Muscle layer of duodenum (tissue), 2 donors: Measurements from ENCODE around the gene TMEM163.
"Not testable (repeated sequence)": the region's sequence is repeated elsewhere in the genome, so short reads cannot be mapped to it uniquely, and the experiment has no call there.

ENCODE experiments used
- H3K27ac ChIP-seq: one replicate; pipeline ENCODE4 v1.7.0; 2013; ENCODE audit warnings: mild to moderate bottlenecking, low read length
- H3K27me3 ChIP-seq: one replicate; pipeline ENCODE4 v1.7.0; 2013; ENCODE audit warnings: low read depth, mild to moderate bottlenecking, control low read depth, low read length
- H3K36me3 ChIP-seq, 2 donors: one replicate each; pipeline ENCODE4 v1.7.0; 2013; ENCODE audit warnings: low read length in 2 of 2, control low read depth in 1 of 2, mild to moderate bottlenecking in 1 of 2; ENCODE audit not compliant: insufficient read depth in 2 of 2, control insufficient read depth in 1 of 2
- H3K4me1 ChIP-seq, 2 donors: one replicate each; pipeline ENCODE4 v1.7.0; 2013; ENCODE audit warnings: low read length in 2 of 2, mild to moderate bottlenecking in 2 of 2, control low read depth in 1 of 2, moderate library complexity in 1 of 2; ENCODE audit not compliant: insufficient read depth in 2 of 2, control insufficient read depth in 1 of 2
- H3K4me3 ChIP-seq, 2 donors: one replicate each; pipeline ENCODE4 v1.7.0; 2013; ENCODE audit warnings: low read length in 2 of 2, low read depth in 1 of 2, mild to moderate bottlenecking in 1 of 2
- H3K9me3 ChIP-seq, 2 donors: one replicate each; pipeline ENCODE4 v1.7.0; 2013; ENCODE audit warnings: low read length in 2 of 2, control low read depth in 1 of 2, mild to moderate bottlenecking in 1 of 2; ENCODE audit not compliant: control insufficient read depth in 1 of 2
- donor health status: healthy.

The TMEM163 gene

GRCh38 chr2:134573085-134573370 lies 145.8 kb downstream of the TMEM163 start:
- Histone ChIP-seq H3K9me3 (no peaks in the 10 kb centered on the region), H3K4me1 (no peaks in the 10 kb centered on the region), H3K36me3 (no peaks in the 10 kb centered on the region), H3K27me3 (no peaks in the 10 kb centered on the region), H3K4me3 (no peak overlapping the region), H3K27ac (no peak overlapping the region)

- no peak overlapping the region for H3K27ac ChIP-seq
- no peaks in the 10 kb centered on the region for H3K27me3 ChIP-seq
- no peaks in the 10 kb centered on the region for H3K9me3 ChIP-seq
- no peaks in the 10 kb centered on the region for H3K36me3 ChIP-seq
- no peaks in the 10 kb centered on the region for H3K4me1 ChIP-seq
- H3K4me3 ChIP-seq = no peak overlapping the region
Measured at GRCh38 chr2:134572314-134573084, 146.3 kb downstream of the TMEM163 start.

DNA sequence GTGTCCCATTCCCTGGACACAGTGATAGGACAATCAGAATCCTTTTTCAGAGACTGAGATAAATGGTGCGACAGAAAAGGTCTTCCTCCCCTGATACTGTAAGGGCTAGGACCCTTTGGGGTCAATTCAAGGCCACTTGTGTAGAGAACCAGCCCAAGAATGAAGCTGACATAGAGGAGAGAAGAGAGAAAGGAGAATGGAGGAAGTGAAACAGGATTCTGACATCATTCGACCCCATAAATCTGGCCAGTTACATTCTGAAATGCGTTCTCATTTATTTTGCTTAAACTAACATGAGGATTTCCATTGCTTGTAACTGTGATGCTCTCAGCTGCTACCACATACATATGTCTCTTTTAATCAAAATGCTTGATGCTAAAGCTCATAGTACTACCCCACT lies 148.1 kb downstream of the TMEM163 start:
- Histone ChIP-seq H3K27me3 (no peaks in the 10 kb centered on the region), H3K4me1 (no peaks in the 10 kb centered on the region), H3K27ac (no peak overlapping the region), H3K4me3 (no peak overlapping the region), H3K9me3 (no peaks in the 10 kb centered on the region), H3K36me3 (no peaks in the 10 kb centered on the region)

- H3K9me3 ChIP-seq = no peaks in the 10 kb centered on the region
- no peak overlapping the region for H3K4me3 ChIP-seq
- H3K27me3 ChIP-seq = no peaks in the 10 kb centered on the region
- no peaks in the 10 kb centered on the region for H3K36me3 ChIP-seq
- H3K27ac ChIP-seq = no peak overlapping the region
- H3K4me1 ChIP-seq = no peaks in the 10 kb centered on the region
Measured at GRCh38 chr2:134568413-134568812, 150.4 kb downstream of the TMEM163 start.

- Histone ChIP-seq H3K4me3 (no peak overlapping the region), H3K27me3 (no peaks in the 10 kb centered on the region), H3K27ac (no peak overlapping the region), H3K36me3 (no peaks in the 10 kb centered on the region), H3K4me1 (no peaks in the 10 kb centered on the region), H3K9me3 (no peaks in the 10 kb centered on the region)
Measured at GRCh38 chr2:134567666-134568065, 151.1 kb downstream of the TMEM163 start.

- H3K4me3 ChIP-seq, H3K27ac ChIP-seq, H3K36me3 ChIP-seq, H3K27me3 ChIP-seq, H3K4me1 ChIP-seq, H3K9me3 ChIP-seq: not testable (repeated sequence)
Measured at GRCh38 chr2:134564955-134565354, 153.8 kb downstream of the TMEM163 start.

- Histone ChIP-seq H3K27ac (no peak overlapping the region), H3K4me1 (no peaks in the 10 kb centered on the region), H3K9me3 (no peaks in the 10 kb centered on the region), H3K27me3 (no peaks in the 10 kb centered on the region), H3K36me3 (no peaks in the 10 kb centered on the region), H3K4me3 (no peak overlapping the region)
Measured at GRCh38 chr2:134564549-134564948, 154.3 kb downstream of the TMEM163 start.

GRCh38 chr2:134558208-134558830 lies 160.5 kb downstream of the TMEM163 start:
- Histone ChIP-seq H3K9me3 (no peaks in the 10 kb centered on the region), H3K4me3 (no peak overlapping the region), H3K4me1 (no peaks in the 10 kb centered on the region), H3K27me3 (no peaks in the 10 kb centered on the region), H3K36me3 (no peaks in the 10 kb centered on the region), H3K27ac (no peak overlapping the region)

GRCh38 chr2:134555411-134555810 lies 163.4 kb downstream of the TMEM163 start:
- Histone ChIP-seq H3K4me3 (no peak overlapping the region), H3K4me1 (no peaks in the 10 kb centered on the region), H3K36me3 (no peaks in the 10 kb centered on the region), H3K9me3 (no peaks in the 10 kb centered on the region), H3K27me3 (no peaks in the 10 kb centered on the region), H3K27ac (no peak overlapping the region)

DNA sequence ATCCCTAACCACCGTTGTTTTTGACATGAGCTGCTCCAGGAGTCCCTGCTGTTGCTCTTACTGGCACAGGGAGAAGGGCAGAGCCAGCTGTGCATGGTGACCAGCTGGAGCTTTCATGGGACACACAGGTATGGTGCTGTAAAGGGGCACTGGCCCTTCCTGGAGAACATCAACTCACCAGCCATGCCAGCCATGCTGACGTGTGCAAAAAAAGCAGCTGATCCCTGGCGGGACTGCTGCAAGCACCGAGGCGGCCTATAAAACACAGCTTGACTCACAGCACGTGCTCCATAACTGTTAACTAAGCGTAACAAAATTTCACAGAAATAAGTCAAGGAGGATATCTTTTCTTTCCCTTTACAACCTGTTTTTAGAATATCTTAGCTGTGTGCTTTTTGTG lies 165.1 kb downstream of the TMEM163 start:
- no peak overlapping the region for H3K27ac ChIP-seq
- no peaks in the 10 kb centered on the region for H3K36me3 ChIP-seq
- no peaks in the 10 kb centered on the region for H3K4me1 ChIP-seq
- no peak overlapping the region for H3K4me3 ChIP-seq
- H3K27me3 ChIP-seq = no peaks in the 10 kb centered on the region
- no peaks in the 10 kb centered on the region for H3K9me3 ChIP-seq

DNA sequence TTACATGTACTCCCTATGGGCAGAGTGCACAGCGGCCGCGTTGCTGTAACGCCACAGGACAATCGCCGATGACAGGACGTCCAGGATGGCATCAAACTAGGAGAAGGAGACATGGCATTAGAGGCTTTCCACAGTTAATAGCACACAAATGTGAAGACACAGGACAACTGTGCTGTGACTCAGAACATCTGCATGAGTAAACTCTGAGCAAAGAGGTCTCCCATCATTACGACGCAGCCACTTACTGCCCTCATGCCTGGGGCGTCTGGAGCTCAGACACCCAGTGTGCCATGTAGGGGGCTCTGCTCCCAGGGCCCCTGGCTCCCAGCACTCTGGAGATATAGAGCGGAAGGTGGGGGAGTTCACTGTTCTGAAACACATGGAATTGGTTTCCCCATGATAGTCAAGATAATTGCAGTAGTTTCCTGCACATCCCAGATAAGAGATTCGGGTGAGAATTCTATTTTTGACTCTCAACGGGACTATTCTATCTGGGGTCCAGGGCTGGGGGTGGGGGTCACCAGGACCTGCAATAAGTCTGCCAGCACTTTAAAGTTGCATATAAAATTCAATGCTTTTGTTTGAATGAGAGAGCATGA lies 168.1 kb downstream of the TMEM163 start:
- Histone ChIP-seq H3K9me3 (no peaks in the 10 kb centered on the region), H3K4me3 (no peak overlapping the region), H3K27ac (no peak overlapping the region), H3K4me1 (no peaks in the 10 kb centered on the region), H3K36me3 (no peaks in the 10 kb centered on the region), H3K27me3 (no peaks in the 10 kb centered on the region)

GRCh38 chr2:134549104-134549503 lies 169.7 kb downstream of the TMEM163 start:
- Histone ChIP-seq H3K36me3 (no peaks in the 10 kb centered on the region), H3K4me1 (no peaks in the 10 kb centered on the region), H3K27me3 (no peaks in the 10 kb centered on the region), H3K4me3 (no peak overlapping the region), H3K9me3 (no peaks in the 10 kb centered on the region), H3K27ac (no peak overlapping the region)
